Neutrophil (primary cell): Measurements from ENCODE around the gene DENND1C.

Source experiments
- H3K27ac ChIP-seq: fragments of 200-600 bp; sonication (generic); 2 replicates; pipeline ENCODE4 v1.5.1; 2016; ENCODE audit warnings: mild to moderate bottlenecking, moderate library complexity
- H3K27me3 ChIP-seq: fragments of 200-600 bp; sonication (generic); 2 replicates; pipeline ENCODE4 v1.6.0; 2016; ENCODE audit warnings: mild to moderate bottlenecking
- H3K36me3 ChIP-seq: fragments of 200-600 bp; sonication (generic); 2 replicates; pipeline ENCODE4 v1.5.1; 2017
- H3K4me1 ChIP-seq, 2 experiments: fragments of 200-600 bp in 1 of 2; sonication (generic) in 1 of 2; 1 replicate in 1 of 2; 2 replicates in 1 of 2; pipeline versions ENCODE4 v1.5.1 to v1.6.1; 2013 to 2016; ENCODE audit warnings: low read depth in 1 of 2, low read length in 1 of 2, mild to moderate bottlenecking in 1 of 2, moderate library complexity in 1 of 2; ENCODE audit not compliant: control insufficient read depth in 1 of 2, insufficient read depth in 1 of 2
- H3K4me3 ChIP-seq, 2 experiments: fragments of 200-600 bp in 1 of 2; sonication (generic) in 1 of 2; 1 replicate in 1 of 2; 2 replicates in 1 of 2; pipeline ENCODE4 v1.5.1; 2013 to 2016; ENCODE audit warnings: low read depth in 1 of 2, low read length in 1 of 2, mild to moderate bottlenecking in 1 of 2, moderate library complexity in 1 of 2
- H3K9me3 ChIP-seq: fragments of 200-600 bp; sonication (generic); 2 replicates; pipeline ENCODE4 v1.5.1; 2016
- TF ChIP-seq, protein P1 (sequence below): fragments of 200-600 bp; sonication (generic); IDR thresholded peaks from 2 replicates; pipeline ENCODE4 v1.5.1; 2016; ENCODE audit warnings: antibody characterized with exemption

Gene DENND1C

DNA sequence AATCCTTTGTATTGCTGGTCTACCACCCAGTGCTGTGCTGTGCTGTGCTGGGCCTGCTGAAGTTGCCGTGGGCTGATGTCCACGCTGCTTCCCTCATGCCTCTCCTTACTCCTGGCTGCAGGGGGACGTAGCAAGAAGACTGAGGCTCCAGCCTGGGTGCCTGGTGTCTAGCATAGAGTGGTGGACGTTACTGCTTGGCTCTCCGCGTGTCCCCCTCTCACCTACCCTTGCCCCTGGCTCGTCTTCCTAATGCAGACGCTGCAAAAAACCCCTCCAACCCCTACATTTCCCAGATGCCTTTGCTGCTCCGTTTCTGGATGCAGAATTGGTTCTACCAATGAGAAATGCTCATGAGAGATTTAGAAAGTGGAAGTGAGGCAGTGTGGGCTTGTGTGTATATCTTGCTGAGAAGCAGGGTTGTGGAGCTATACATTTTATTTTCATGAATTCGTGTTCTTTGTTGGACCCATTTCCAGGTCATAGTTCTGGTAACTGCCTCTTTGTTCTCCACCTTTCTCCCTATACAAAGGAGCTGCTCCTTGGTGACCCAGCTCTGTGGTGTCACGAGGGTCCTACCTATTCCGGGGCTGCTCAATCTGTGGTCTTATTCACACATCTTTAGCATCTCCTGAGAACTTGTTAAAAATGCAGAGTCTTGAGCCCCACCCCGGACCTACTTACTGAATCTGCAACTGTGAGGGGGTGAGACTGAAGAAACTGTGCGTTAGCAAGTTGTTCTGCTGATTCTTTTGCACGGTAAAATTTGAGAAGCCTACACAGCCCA, 7.9 kb upstream of the DENND1C start:
- TF ChIP-seq, protein P1, sequence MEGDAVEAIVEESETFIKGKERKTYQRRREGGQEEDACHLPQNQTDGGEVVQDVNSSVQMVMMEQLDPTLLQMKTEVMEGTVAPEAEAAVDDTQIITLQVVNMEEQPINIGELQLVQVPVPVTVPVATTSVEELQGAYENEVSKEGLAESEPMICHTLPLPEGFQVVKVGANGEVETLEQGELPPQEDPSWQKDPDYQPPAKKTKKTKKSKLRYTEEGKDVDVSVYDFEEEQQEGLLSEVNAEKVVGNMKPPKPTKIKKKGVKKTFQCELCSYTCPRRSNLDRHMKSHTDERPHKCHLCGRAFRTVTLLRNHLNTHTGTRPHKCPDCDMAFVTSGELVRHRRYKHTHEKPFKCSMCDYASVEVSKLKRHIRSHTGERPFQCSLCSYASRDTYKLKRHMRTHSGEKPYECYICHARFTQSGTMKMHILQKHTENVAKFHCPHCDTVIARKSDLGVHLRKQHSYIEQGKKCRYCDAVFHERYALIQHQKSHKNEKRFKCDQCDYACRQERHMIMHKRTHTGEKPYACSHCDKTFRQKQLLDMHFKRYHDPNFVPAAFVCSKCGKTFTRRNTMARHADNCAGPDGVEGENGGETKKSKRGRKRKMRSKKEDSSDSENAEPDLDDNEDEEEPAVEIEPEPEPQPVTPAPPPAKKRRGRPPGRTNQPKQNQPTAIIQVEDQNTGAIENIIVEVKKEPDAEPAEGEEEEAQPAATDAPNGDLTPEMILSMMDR, result no peak
- H3K27ac ChIP-seq, result no peak overlapping the region
- H3K9me3 ChIP-seq, result no peaks in the 10 kb centered on the region
- H3K36me3 ChIP-seq, result no peaks in the 10 kb centered on the region
- H3K4me3 ChIP-seq, result no peak overlapping the region
- no peaks in the 10 kb centered on the region for H3K4me1 ChIP-seq
- H3K27me3 ChIP-seq, result peaks cover 7% of the 10 kb centered on the region

DNA sequence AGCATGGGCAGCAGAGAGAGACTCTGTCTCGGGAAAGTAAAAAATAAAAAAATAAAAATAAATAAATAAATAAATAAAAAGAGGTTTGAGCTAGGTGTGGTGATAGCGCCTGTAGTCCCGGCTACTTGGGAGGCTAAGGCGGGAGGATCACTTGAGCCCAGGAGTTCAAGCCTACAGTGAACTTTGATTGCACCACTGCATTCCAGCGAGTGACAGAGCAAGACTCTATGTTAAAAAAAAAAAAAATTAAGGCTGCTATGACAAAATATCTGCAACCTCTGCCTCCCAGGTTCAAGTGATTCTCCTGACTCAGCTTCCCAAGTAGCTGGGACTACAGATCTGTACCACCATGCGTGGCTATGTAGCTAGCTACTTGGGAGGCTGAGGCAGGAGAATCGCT, 3.2 kb upstream of the DENND1C start:
- Histone ChIP-seq H3K36me3 (peaks cover 3% of the 10 kb centered on the region), H3K27me3 (peaks cover 6% of the 10 kb centered on the region), H3K4me1 (peaks cover 19 to 21% of the 10 kb centered on the region in 2 experiments), H3K4me3 (no peak overlapping the region), H3K9me3 (no peaks in the 10 kb centered on the region), H3K27ac (no peak overlapping the region)
- TF ChIP-seq, protein P1, result no peak

DNA sequence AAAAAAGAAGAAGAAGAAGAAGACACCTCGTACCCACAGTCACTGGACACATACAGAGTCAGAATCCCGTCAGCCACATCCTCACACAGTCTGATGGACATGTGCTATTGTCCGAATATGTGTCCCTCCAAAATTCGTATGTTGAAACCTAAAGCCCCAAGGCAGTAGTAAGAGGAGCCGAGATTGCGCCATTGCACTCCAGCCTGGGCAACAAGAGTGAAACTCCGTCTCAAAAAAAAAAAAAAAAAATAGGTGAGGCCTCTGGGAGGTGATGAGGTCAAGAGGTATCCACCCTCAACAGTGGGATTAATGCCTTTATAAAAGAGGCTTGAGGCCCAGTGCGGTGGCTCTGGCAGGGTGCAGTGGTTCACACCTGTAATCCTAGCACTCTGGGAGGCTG, 2.6 kb upstream of the DENND1C start:
- no peaks in the 10 kb centered on the region for H3K9me3 ChIP-seq

DNA sequence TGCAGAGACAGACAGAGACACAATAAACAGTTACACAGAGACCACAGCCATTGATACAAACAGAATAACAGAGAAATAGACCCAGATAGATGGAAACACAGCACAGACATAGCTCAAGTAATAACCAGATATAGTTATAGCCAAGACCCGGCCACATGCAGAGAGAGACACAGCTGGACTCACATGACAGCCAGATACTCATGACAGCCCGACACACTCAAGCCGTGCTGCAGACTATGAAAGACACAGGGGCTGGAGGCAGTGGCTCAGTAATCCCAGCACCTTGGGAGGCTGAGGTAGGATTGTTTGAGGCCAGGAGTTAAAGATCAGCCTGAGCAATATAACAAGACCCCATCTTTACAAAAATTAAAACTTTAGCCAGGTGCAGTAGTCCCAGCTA, 1.6 kb upstream of the DENND1C start:
- no peak overlapping the region for H3K27ac ChIP-seq
- peaks cover 19 to 21% of the 10 kb centered on the region in 2 experiments for H3K4me1 ChIP-seq
- H3K4me3 ChIP-seq, result no peak overlapping the region
- TF ChIP-seq, protein P1, result no peak
- no peaks in the 10 kb centered on the region for H3K27me3 ChIP-seq
- H3K9me3 ChIP-seq, result no peaks in the 10 kb centered on the region
- peaks cover 14% of the 10 kb centered on the region for H3K36me3 ChIP-seq

More for the DNA sequence above, 2.6 kb upstream of the DENND1C start:
- Histone ChIP-seq H3K36me3 (peaks cover 7% of the 10 kb centered on the region), H3K4me1 (peaks cover 19 to 21% of the 10 kb centered on the region in 2 experiments), H3K27me3 (peaks cover under 1% of the 10 kb centered on the region), H3K27ac (no peak overlapping the region), H3K4me3 (no peak overlapping the region)
- TF ChIP-seq, protein P1, result no peak

DNA sequence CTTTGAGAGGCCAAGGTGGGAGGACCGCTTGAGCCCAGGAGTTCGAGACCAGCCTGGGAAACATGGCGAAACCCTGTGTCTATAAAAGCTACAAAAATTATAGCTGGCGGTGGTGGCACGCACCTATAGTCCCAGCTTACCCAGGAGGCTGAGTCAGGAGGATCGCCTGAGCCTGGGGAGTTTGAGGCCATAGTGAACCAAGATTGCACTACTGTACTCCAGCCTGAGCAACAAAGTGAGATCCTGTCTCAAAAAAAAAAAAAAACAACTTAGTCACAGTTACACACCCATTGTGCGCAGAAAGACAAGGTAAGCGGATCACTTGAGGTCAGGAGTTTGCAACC, 728 bp upstream of the DENND1C start:
- Histone ChIP-seq H3K27me3 (no peaks in the 10 kb centered on the region), H3K9me3 (no peaks in the 10 kb centered on the region), H3K27ac (peak overlapping the region; percentile 91), H3K4me3 (peak overlapping the region; percentile 69 to 91), H3K4me1 (peaks cover 19 to 21% of the 10 kb centered on the region in 2 experiments), H3K36me3 (peaks cover 18% of the 10 kb centered on the region)
- TF ChIP-seq, protein P1, result no peak
